IMR-90 (cell line): ENCODE results near the gene RTN1.

ENCODE experiments used
- CEBPB ChIP-seq: IDR thresholded peaks from 2 replicates; pipeline ENCODE4 v1.6.1; 2012; ENCODE audit warnings: low read depth, low read length, improper control_type of control experiment
- CTCF ChIP-seq: conservative IDR thresholded peaks from 2 replicates; pipeline ENCODE4 v1.5.1; 2012; ENCODE audit warnings: mild to moderate bottlenecking, low read depth, low read length, improper control_type of control experiment

- TF ChIP-seq CEBPB: no peak
- TF ChIP-seq CTCF: no peak
These were observed 33.6 kb upstream of the RTN1 start for GRCh38 chr14:59904184-59904583.
